DOHH2 (cell line): ENCODE measurements around the gene CNGA3.

Experiments
- H3F3A ChIP-seq: fragments of 200-600 bp; sonication (generic), shearing (Covaris generic); 2 replicates; pipeline ENCODE4 v1.6.0; 2016; ENCODE audit warnings: antibody characterized with exemption, mild to moderate bottlenecking; ENCODE audit not compliant: control insufficient read depth, insufficient read depth
- H3K27ac ChIP-seq: fragments of 200-600 bp; sonication (generic); 2 replicates; pipeline ENCODE4 v1.5.1; 2014; ENCODE audit warnings: low read depth, mild to moderate bottlenecking, low read length, moderate library complexity
- H3K27me3 ChIP-seq: fragments of 200-600 bp; sonication (generic); 2 replicates; pipeline ENCODE4 v1.6.1; 2014; ENCODE audit warnings: mild to moderate bottlenecking, low read length, mixed read lengths; ENCODE audit not compliant: control insufficient read depth
- H3K36me3 ChIP-seq: fragments of 200-600 bp; sonication (generic); 2 replicates; pipeline ENCODE4 v1.6.1; 2014; ENCODE audit warnings: mild to moderate bottlenecking, low read length, moderate library complexity, mixed read lengths; ENCODE audit not compliant: control insufficient read depth
- H3K4me1 ChIP-seq: fragments of 200-600 bp; sonication (generic); 2 replicates; pipeline ENCODE4 v1.6.1; 2014; ENCODE audit warnings: mild to moderate bottlenecking, low read length, mixed read lengths; ENCODE audit not compliant: control insufficient read depth
- H3K4me2 ChIP-seq: fragments of 200-600 bp; sonication (generic); 2 replicates; pipeline ENCODE4 v1.6.0; 2014; ENCODE audit warnings: mild to moderate bottlenecking, low read length, moderate library complexity
- H3K4me3 ChIP-seq: fragments of 200-600 bp; sonication (generic); 2 replicates; pipeline ENCODE4 v1.5.1; 2014; ENCODE audit warnings: mild to moderate bottlenecking, low read length, mixed read lengths
- H3K79me2 ChIP-seq: fragments of 200-600 bp; sonication (generic); 2 replicates; pipeline ENCODE4 v1.6.1; 2014; ENCODE audit warnings: mild to moderate bottlenecking, low read length, mixed read lengths; ENCODE audit not compliant: control insufficient read depth
- H3K9me2 ChIP-seq: fragments of 200-600 bp; sonication (generic); replicated peaks from 2 replicates; pipeline ENCODE4 v1.6.1; 2014; ENCODE audit warnings: mild to moderate bottlenecking, low read length, mixed read lengths; ENCODE audit not compliant: control insufficient read depth
- H3K9me3 ChIP-seq: fragments of 200-600 bp; sonication (generic); 2 replicates; pipeline ENCODE4 v1.6.1; 2014; ENCODE audit warnings: antibody characterized with exemption, low read length, mixed read lengths; ENCODE audit not compliant: control insufficient read depth, insufficient read depth
- H4K20me1 ChIP-seq: fragments of 200-600 bp; sonication (generic); 2 replicates; pipeline ENCODE4 v1.6.0; 2014; ENCODE audit warnings: low read depth, mild to moderate bottlenecking, antibody characterized with exemption, low read length, moderate library complexity; ENCODE audit not compliant: control insufficient read depth, insufficient read depth
- CTCF ChIP-seq: fragments of 200-600 bp; sonication (generic); IDR thresholded peaks from one replicate; pipeline ENCODE4 v1.5.1; 2014; ENCODE audit warnings: antibody characterized with exemption, mild to moderate bottlenecking, low read depth, low read length; ENCODE audit not compliant: poor library complexity, severe bottlenecking
- EZH2phosphoT487 ChIP-seq: fragments of 200-600 bp; sonication (generic); IDR thresholded peaks from 2 replicates; pipeline ENCODE4 v1.6.1; 2017; ENCODE audit warnings: borderline replicate concordance, mild to moderate bottlenecking, antibody characterized with exemption, low read length, moderate library complexity, mixed read lengths

CNGA3 gene

GRCh38 chr2:98416383-98417159 is 70.3 kb downstream of the CNGA3 start:
- no peak overlapping the region for H3K27ac ChIP-seq
- TF ChIP-seq EZH2phosphoT487 (no peak), CTCF (no peak)
- H3F3A ChIP-seq, result no peaks in the 10 kb centered on the region

DNA sequence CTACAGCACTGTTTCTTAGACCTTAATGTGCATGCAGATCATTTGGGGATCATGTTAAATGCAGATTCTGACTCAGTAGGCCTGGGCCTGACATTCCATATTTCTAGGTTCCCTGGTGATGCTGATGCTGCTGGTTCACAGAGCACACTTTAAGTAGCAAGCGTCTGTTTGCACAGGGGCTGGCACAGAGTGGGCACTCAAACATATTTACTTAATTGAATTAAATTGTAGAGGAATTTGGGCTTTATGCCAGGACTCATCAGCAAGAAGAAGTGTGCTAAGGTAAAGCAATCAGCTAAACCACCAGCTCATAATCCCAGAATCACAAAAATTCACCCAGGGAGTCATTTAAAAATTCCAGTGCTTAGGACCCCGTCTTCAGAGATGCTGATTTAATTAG is 73.3 kb downstream of the CNGA3 start:
- Histone ChIP-seq H3F3A (no peaks in the 10 kb centered on the region), H3K4me3 (no peak overlapping the region), H3K27ac (no peak overlapping the region), H3K79me2 (no peaks in the 10 kb centered on the region), H3K9me2 (no peaks in the 10 kb centered on the region), H3K4me1 (no peaks in the 10 kb centered on the region), H3K36me3 (no peaks in the 10 kb centered on the region), H4K20me1 (no peaks in the 10 kb centered on the region), H3K9me3 (peaks cover 5% of the 10 kb centered on the region), H3K4me2 (no peak overlapping the region), H3K27me3 (0 out of 2 replicates have a peak, but pooled peaks cover 10% of the 10 kb centered on the region)
- TF ChIP-seq CTCF, result no peak
- no peak for TF ChIP-seq EZH2phosphoT487

More at GRCh38 chr2:98416383-98417159, 70.3 kb downstream of the CNGA3 start:
- Histone ChIP-seq H3K4me3 (no peak overlapping the region), H3K9me3 (peaks cover 5% of the 10 kb centered on the region; the same call in 1 of the 2 replicates), H3K4me2 (no peak overlapping the region), H3K4me1 (no peaks in the 10 kb centered on the region), H4K20me1 (no peaks in the 10 kb centered on the region), H3K27me3 (0 out of 2 replicates have a peak, but pooled peaks cover 8% of the 10 kb centered on the region), H3K9me2 (no peaks in the 10 kb centered on the region), H3K79me2 (no peaks in the 10 kb centered on the region), H3K36me3 (no peaks in the 10 kb centered on the region)

DNA sequence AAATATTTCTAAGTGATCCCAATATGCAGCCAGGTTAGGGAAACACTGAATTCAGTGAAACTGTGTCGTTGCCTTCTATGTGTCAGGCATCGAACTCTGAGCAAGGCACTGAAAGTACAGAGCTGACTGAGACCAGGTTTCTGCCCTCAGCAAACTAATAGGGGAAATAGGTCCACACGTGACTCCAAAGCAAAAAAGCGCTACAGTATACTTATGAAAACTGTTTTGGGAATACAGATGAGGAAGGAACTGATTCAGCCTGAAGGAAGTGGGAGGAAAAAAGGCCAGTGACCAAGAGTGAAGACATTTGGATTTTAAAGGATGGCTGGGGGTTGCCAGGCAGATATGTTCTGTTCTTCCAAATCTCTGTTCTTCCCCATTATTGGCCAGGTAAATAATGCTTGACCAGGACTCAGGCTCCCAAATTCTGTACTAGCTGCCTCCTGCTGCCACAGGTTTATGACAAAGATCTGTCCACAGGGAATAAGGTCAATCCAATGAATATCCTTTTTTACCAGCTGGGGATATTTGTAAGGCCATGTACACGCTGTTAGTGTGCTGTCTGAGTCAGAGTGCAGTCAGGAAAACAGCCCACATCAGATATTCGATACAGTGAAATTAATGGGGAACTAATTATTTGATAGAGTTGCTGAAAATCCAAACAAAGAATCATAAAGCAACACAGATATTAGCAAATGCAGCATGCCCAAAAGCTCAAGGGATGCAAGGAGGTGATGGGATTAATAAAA is 73.9 kb downstream of the CNGA3 start:
- Histone ChIP-seq H4K20me1 (no peaks in the 10 kb centered on the region), H3K79me2 (no peaks in the 10 kb centered on the region), H3K27ac (no peak overlapping the region), H3K4me1 (no peaks in the 10 kb centered on the region), H3K27me3 (0 out of 2 replicates have a peak, but pooled peaks cover 10% of the 10 kb centered on the region), H3K36me3 (no peaks in the 10 kb centered on the region), H3K9me3 (peaks cover 5% of the 10 kb centered on the region), H3K4me3 (no peak overlapping the region), H3K4me2 (no peak overlapping the region), H3K9me2 (no peaks in the 10 kb centered on the region), H3F3A (no peaks in the 10 kb centered on the region)
- TF ChIP-seq EZH2phosphoT487, result no peak
- no peak for TF ChIP-seq CTCF
